H1 (cell line): ENCODE data around the gene JAKMIP2. TPM values are rescaled to one million over a fixed set of nuclear protein-coding genes. Genes with fewer than 3 reads are reported as not detected.
A peak's percentile ranks its signal among the peaks of the same experiment; 100 is the strongest.

Source experiments
- CTCF ChIA-PET: fragments of 300-600 bp; sonication (Branson Sonifier 250); formaldehyde crosslinking; loops from one replicate; lab custom pipeline; 2021; ENCODE audit not compliant: partially characterized antibody; lab: Charles Lee
- POLR2A ChIA-PET: fragments of 300-600 bp; sonication (Branson Sonifier 250); formaldehyde crosslinking; loops from one replicate; lab custom pipeline; 2021; ENCODE audit warnings: inconsistent platforms; ENCODE audit not compliant: partially characterized antibody; lab: Charles Lee
- DNase-seq, 2 experiments: peaks; one replicate each; pipeline versions ENCODE4 v3.0.0 to v3.0.0-alpha.2; 2010 to 2022; ENCODE audit warnings: low spot score in 2 of 2, low read depth in 1 of 2, mixed read lengths in 1 of 2
- FAIRE-seq: peaks from 2 replicates; lab custom pipeline; 2011; peaks lifted over from hg19 to GRCh38; lab: Jason Lieb, UNC
- H2AFZ ChIP-seq: 2 replicates; pipeline ENCODE4 v1.8.1; 2012; ENCODE audit warnings: low read length, inconsistent platforms
- H2AK5ac ChIP-seq: 2 replicates; pipeline ENCODE4 v1.6.1; 2013; ENCODE audit warnings: low read depth, low read length
- H2BK120ac ChIP-seq: replicated peaks from 2 replicates; pipeline ENCODE3; 2013; ENCODE audit warnings: low read depth, low read length, inconsistent platforms
- H2BK12ac ChIP-seq: 2 replicates; pipeline ENCODE4 v1.6.1; 2013; ENCODE audit warnings: low read depth, low read length
- H2BK15ac ChIP-seq: 2 replicates; pipeline ENCODE4 v1.6.1; 2013; ENCODE audit warnings: low read length
- H2BK20ac ChIP-seq: 2 replicates; pipeline ENCODE4 v1.6.1; 2013; ENCODE audit warnings: low read length
- H2BK5ac ChIP-seq: 2 replicates; pipeline ENCODE4 v1.6.1; 2013; ENCODE audit warnings: low read depth, low read length
- H3K14ac ChIP-seq: 2 replicates; pipeline ENCODE4 v1.6.1; 2013; ENCODE audit warnings: inconsistent platforms; ENCODE audit not compliant: insufficient read length
- H3K18ac ChIP-seq: 2 replicates; pipeline ENCODE4 v1.6.1; 2013; ENCODE audit warnings: low read length; ENCODE audit errors: extremely low read depth
- H3K23ac ChIP-seq: 2 replicates; pipeline ENCODE4 v1.6.1; 2013; ENCODE audit warnings: inconsistent platforms; ENCODE audit not compliant: insufficient read length
- H3K23me2 ChIP-seq: 2 replicates; pipeline ENCODE4 v1.6.1; 2013; ENCODE audit warnings: low read depth, low read length
- H3K27ac ChIP-seq: 2 replicates; pipeline ENCODE4 v1.6.1; 2011; ENCODE audit warnings: low read depth, low read length, inconsistent platforms
- H3K27me3 ChIP-seq, 4 experiments: replicated peaks in 1 of 4; 1 replicate in 1 of 4; 2 replicates in 3 of 4; pipeline versions ENCODE4 v1.6.1 to v1.8.1; 2011 to 2013; ENCODE audit warnings: low read length in 3 of 4, mild to moderate bottlenecking in 3 of 4, inconsistent platforms in 2 of 4, mixed read lengths in 2 of 4, moderate library complexity in 1 of 4; ENCODE audit not compliant: control insufficient read depth in 3 of 4, insufficient read depth in 3 of 4; ENCODE audit errors: extremely low read depth in 1 of 4
- H3K36me3 ChIP-seq, 4 experiments: 2 replicates each; pipeline versions ENCODE4 v1.6.1 to v1.8.1; 2011 to 2013; ENCODE audit warnings: mild to moderate bottlenecking in 4 of 4, low read length in 3 of 4, moderate library complexity in 2 of 4, control low read depth in 1 of 4, inconsistent platforms in 1 of 4; ENCODE audit not compliant: insufficient read depth in 4 of 4, control insufficient read depth in 2 of 4
- H3K4ac ChIP-seq: replicated peaks from 2 replicates; pipeline ENCODE3; 2013; ENCODE audit warnings: low read length, low read depth, mixed read lengths, inconsistent platforms; ENCODE audit not compliant: insufficient read length
- H3K4me1 ChIP-seq, 4 experiments: replicated peaks in 1 of 4; 1 replicate in 1 of 4; 2 replicates in 3 of 4; pipeline versions ENCODE4 v1.6.1 to v1.8.1; 2011 to 2013; ENCODE audit warnings: low read length in 3 of 4, inconsistent platforms in 2 of 4, mixed read lengths in 1 of 4; ENCODE audit not compliant: insufficient read depth in 4 of 4, control insufficient read depth in 3 of 4
- H3K4me2 ChIP-seq, 2 experiments: 2 replicates each; pipeline versions ENCODE4 v1.6.1 to v1.8.1; 2011 to 2013; ENCODE audit warnings: low read depth in 2 of 2, low read length in 2 of 2, control low read depth in 1 of 2, inconsistent platforms in 1 of 2, mild to moderate bottlenecking in 1 of 2; ENCODE audit not compliant: insufficient read depth in 1 of 2
- H3K4me3 ChIP-seq, 4 experiments: fragments of 200-600, 300-600 bp in 1 of 4; sonication (generic), shearing (Covaris generic), sonication (Bioruptor Twin) in 1 of 4; 2 replicates each; pipeline versions ENCODE4 v1.5.1 to v1.8.1; 2011 to 2016; ENCODE audit warnings: low read length in 4 of 4, low read depth in 3 of 4, control low read depth in 2 of 4, inconsistent platforms in 2 of 4, mild to moderate bottlenecking in 2 of 4, mixed read lengths in 1 of 4, moderate library complexity in 1 of 4; ENCODE audit not compliant: insufficient read depth in 2 of 4; ENCODE audit errors: extremely low read depth in 1 of 4
- H3K56ac ChIP-seq: replicated peaks from 2 replicates; pipeline ENCODE3; 2013; ENCODE audit warnings: low read depth, mild to moderate bottlenecking, mixed read lengths, low read length, inconsistent platforms; ENCODE audit not compliant: insufficient read length
- H3K79me1 ChIP-seq: 2 replicates; pipeline ENCODE4 v1.6.1; 2013; ENCODE audit warnings: low read depth, low read length, control low read depth
- H3K79me2 ChIP-seq, 2 experiments: 2 replicates each; pipeline versions ENCODE4 v1.6.1 to v1.8.1; 2012 to 2013; ENCODE audit warnings: low read length in 2 of 2, mild to moderate bottlenecking in 2 of 2, inconsistent platforms in 1 of 2; ENCODE audit not compliant: insufficient read depth in 2 of 2, control insufficient read depth in 1 of 2
- H3K9ac ChIP-seq, 4 experiments: replicated peaks in 1 of 4; 1 replicate in 1 of 4; 2 replicates in 3 of 4; pipeline versions ENCODE4 v1.6.1 to v1.8.1; 2011 to 2013; ENCODE audit warnings: low read depth in 3 of 4, low read length in 3 of 4, control low read depth in 2 of 4, mild to moderate bottlenecking in 2 of 4, moderate library complexity in 2 of 4, inconsistent platforms in 1 of 4; ENCODE audit errors: extremely low read depth in 1 of 4
- H3K9me3 ChIP-seq, 2 experiments: 2 replicates each; pipeline versions ENCODE4 v1.6.1 to v1.8.1; 2012 to 2013; ENCODE audit warnings: mild to moderate bottlenecking in 2 of 2, moderate library complexity in 2 of 2, control low read depth in 1 of 2, inconsistent platforms in 1 of 2, low read depth in 1 of 2, low read length in 1 of 2, mixed read lengths in 1 of 2; ENCODE audit not compliant: insufficient read depth in 2 of 2
- H4K20me1 ChIP-seq, 2 experiments: replicated peaks in 1 of 2; 2 replicates each; pipeline versions ENCODE3 to v1.8.1; 2011 to 2013; ENCODE audit warnings: inconsistent platforms in 2 of 2, low read length in 2 of 2, mild to moderate bottlenecking in 1 of 2; ENCODE audit not compliant: insufficient read depth in 2 of 2, control insufficient read depth in 1 of 2
- H4K5ac ChIP-seq: 2 replicates; pipeline ENCODE4 v1.6.1; 2013; ENCODE audit warnings: low read length, low read depth, mixed read lengths, inconsistent platforms; ENCODE audit not compliant: insufficient read length
- H4K8ac ChIP-seq: 2 replicates; pipeline ENCODE4 v1.8.0; 2013; ENCODE audit warnings: mild to moderate bottlenecking, moderate library complexity, low read length, inconsistent platforms; ENCODE audit not compliant: insufficient read depth; ENCODE audit errors: extremely low read depth
- H4K91ac ChIP-seq: replicated peaks from 2 replicates; pipeline ENCODE3; 2013; ENCODE audit warnings: low read length, mixed read lengths, inconsistent platforms; ENCODE audit not compliant: insufficient read length
- RBBP5 ChIP-seq: IDR thresholded peaks from 2 replicates; pipeline ENCODE4 v1.7.1; 2012; ENCODE audit warnings: low read depth, mild to moderate bottlenecking, inconsistent platforms, low read length, moderate library complexity, borderline replicate concordance
- WGBS, 2 experiments: shearing (Covaris generic) in 1 of 2; methylation state at CpG; one replicate each; pipeline versions ENCODE4 v1.1.6 to v1.1.7; 2013 to 2015; ENCODE audit warnings: low lambda C conversion rate in 2 of 2, mixed read lengths in 2 of 2, inconsistent platforms in 1 of 2, low coverage in 1 of 2, missing lambda C conversion rate in 1 of 2; ENCODE audit not compliant: insufficient replicate concordance in 2 of 2, insufficient coverage in 1 of 2, insufficient read length in 1 of 2; ENCODE audit errors: extremely low coverage in 1 of 2, missing lambda C conversion rate in 1 of 2; 5-methylcytosine and 5-hydroxymethylcytosine counted together
- polyA plus RNA-seq, 7 experiments: library from polyadenylated mRNA; depleted of rRNA in 3 of 7; stranded (reverse) in 5 of 7; unstranded in 2 of 7; fragments of >200 nt in 5 of 7; fragments of 200-250 nt in 2 of 7; gene quantifications; 1 replicate in 5 of 7; 2 replicates in 1 of 7; 4 replicates in 1 of 7; pipeline versions ENCODE4 v1.2.1 to v1.2.3, GENCODE V29; 2011 to 2013; ENCODE audit warnings: missing spikeins in 2 of 7, mixed read lengths in 2 of 7
- total RNA-seq: library from RNA; stranded (reverse); fragmentation: NEBNext Ultra II Directional; extraction: Animal tissue kit (Norgen Biotek cat#: 25700); gene quantifications from 2 replicates; pipeline ENCODE4 v1.2.1, GENCODE V29; 2021

JAKMIP2 gene
- total and polyA plus RNA-seq, 2 of the 8 experiments (the other 6 are each of a cell fraction or from before 2014, with no cell fraction given), result 2.4 to 13.6 TPM

DNA sequence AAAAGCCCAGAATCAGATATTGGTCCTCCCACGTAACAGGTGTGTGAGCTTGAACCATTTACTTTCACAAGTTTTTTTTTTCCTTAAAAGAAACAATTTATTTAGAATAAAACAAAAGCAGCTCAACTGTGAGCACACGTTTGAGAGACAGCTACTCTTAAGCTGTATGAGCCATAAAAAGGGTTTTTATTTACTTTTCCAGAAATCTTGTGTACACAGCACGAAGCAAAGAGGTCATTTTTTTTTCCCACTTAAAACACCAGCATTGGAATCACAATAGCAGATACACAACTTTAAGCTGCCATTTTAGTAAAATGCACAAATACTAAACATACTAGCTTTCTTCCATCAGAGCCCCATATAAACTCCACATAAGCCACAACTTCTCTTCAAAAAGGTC is 44.6 kb downstream of the JAKMIP2 start:
- Histone ChIP-seq H3K9me3 (no peaks in the 10 kb centered on the region), H3K9ac (no peak overlapping the region), H3K23me2 (no peaks in the 10 kb centered on the region), H4K20me1 (peaks cover 0 to 4% of the 10 kb centered on the region in 2 experiments), H3K14ac (no peak overlapping the region), H2BK120ac (no peak overlapping the region), H2BK5ac (no peak overlapping the region), H3K36me3 (no peaks in the 10 kb centered on the region), H3K4me2 (no peak overlapping the region), H2BK15ac (no peak overlapping the region), H3K27ac (no peak overlapping the region), H3K4me1 (peaks cover 0 to 1% (median 0%) of the 10 kb centered on the region in 4 experiments; a peak in 2 of 7 replicates), H2BK12ac (no peak overlapping the region), H3K56ac (no peak overlapping the region), H2AFZ (no peak overlapping the region), H2BK20ac (no peak overlapping the region), H4K8ac (no peak overlapping the region), H3K18ac (no peak overlapping the region), H4K5ac (no peak overlapping the region), H3K27me3 (no peaks in the 10 kb centered on the region), H4K91ac (no peak overlapping the region), H3K79me1 (no peaks in the 10 kb centered on the region), H2AK5ac (no peak overlapping the region), H3K4me3 (no peak overlapping the region), H3K4ac (no peak overlapping the region), H3K79me2 (peaks cover 0 to 4% of the 10 kb centered on the region in 2 experiments; a peak in 1 of 4 replicates), H3K23ac (no peak overlapping the region)
- CTCF ChIA-PET, result interaction anchor here (1.0 to 1.1 kb wide), 2 partner anchors 9 to 17 kb away, joined by 3 read pairs; no protein-coding TSS in a partner anchor
- POLR2A ChIA-PET, result interaction anchor here (1.1 to 2.3 kb wide), 3 partner anchors 11 to 17 kb away, joined by 3 to 7 read pairs (median 3); no protein-coding TSS in a partner anchor
- no peak for DNase-seq
- 85% methylated on average over 3 of the region's 3 CpGs; no CpG with 5 or more reads in 1 of the 2 experiments for WGBS, 2 experiments
- FAIRE-seq, result peak; percentile 55
- no peak for TF ChIP-seq RBBP5
